Astrocyte (in vitro differentiated cells and primary cell): ENCODE results near the gene ENPP3.

Experiments
- CTCF ChIP-seq: IDR thresholded peaks from 2 replicates; pipeline ENCODE4 v1.5.1; 2011; ENCODE audit warnings: low read depth, mild to moderate bottlenecking, inconsistent platforms, low read length, moderate library complexity; ENCODE audit not compliant: insufficient read depth
- EZH2 ChIP-seq: IDR thresholded peaks from 2 replicates; pipeline ENCODE4 v1.6.1; 2012; ENCODE audit warnings: mild to moderate bottlenecking, low read length, inconsistent platforms; ENCODE audit not compliant: insufficient read depth

GRCh38 chr6:131657630-131658111 lies 20.6 kb downstream of the ENPP3 start:
- TF ChIP-seq CTCF (no peak), EZH2 (no peak)
